ENCODE results near the gene SPTBN4. TPM values are rescaled to one million over a fixed set of nuclear protein-coding genes. Genes with fewer than 3 reads are reported as not detected.

SPTBN4 gene
- total and polyA plus RNA-seq, 2 experiments from 2014 or later: 0.32 to 5.5 TPM

- Histone ChIP-seq H3K4me1 (ENCODE audit: low read depth) (no peaks in the 10 kb centered on the region), H3K36me3 (peaks cover 3% of the 10 kb centered on the region), H3K4me3 (peak overlapping the region; percentile 61), H3K9me3 (ENCODE audit: low read depth) (no peaks in the 10 kb centered on the region), H3K27me3 (no peaks in the 10 kb centered on the region), H3K27ac (no peak overlapping the region)
- peak; percentile 31 to 64 for DNase-seq (ENCODE audit: low read depth in 1 of 2, low spot score in 1 of 2)
- TF ChIP-seq CTCF (IDR thresholded peaks at IDR 0.05; ENCODE audit: low read depth, low read length): no peak
Observed at GRCh38 chr19:40612831-40613689, 146.3 kb downstream of the SPTBN4 start.

GRCh38 chr19:40613690-40614621 lies 147.2 kb downstream of the SPTBN4 start:
- H3K4me3 ChIP-seq: peak overlapping the region; percentile 61
- peak; percentile 80 to 84 for DNase-seq (ENCODE audit: low read depth in 1 of 2, low spot score in 1 of 2)
- TF ChIP-seq CTCF (IDR thresholded peaks at IDR 0.05; ENCODE audit: low read depth, low read length): no peak
- H3K9me3 ChIP-seq (ENCODE audit: low read depth): no peaks in the 10 kb centered on the region
- no peaks in the 10 kb centered on the region for H3K27me3 ChIP-seq
- peak overlapping the region; percentile 33 for H3K27ac ChIP-seq
- peaks cover 3% of the 10 kb centered on the region for H3K36me3 ChIP-seq
- no peaks in the 10 kb centered on the region for H3K4me1 ChIP-seq (ENCODE audit: low read depth)

GRCh38 chr19:40614622-40615411 lies 148.0 kb downstream of the SPTBN4 start:
- Histone ChIP-seq H3K27me3 (no peaks in the 10 kb centered on the region), H3K36me3 (peaks cover 9% of the 10 kb centered on the region), H3K4me1 (ENCODE audit: low read depth) (no peaks in the 10 kb centered on the region), H3K4me3 (peak overlapping the region; percentile 61), H3K9me3 (ENCODE audit: low read depth) (no peaks in the 10 kb centered on the region), H3K27ac (peak overlapping the region; percentile 33)
- no peak for TF ChIP-seq CTCF (IDR thresholded peaks at IDR 0.05; ENCODE audit: low read depth, low read length)
- peak; percentile 89 to 96 for DNase-seq (ENCODE audit: low read depth in 1 of 2, low spot score in 1 of 2)

- H3K27ac ChIP-seq: no peak overlapping the region
- H3K9me3 ChIP-seq (ENCODE audit: low read depth): no peaks in the 10 kb centered on the region
- H3K36me3 ChIP-seq: peaks cover 12% of the 10 kb centered on the region
- no peak overlapping the region for H3K4me3 ChIP-seq
- no peaks in the 10 kb centered on the region for H3K4me1 ChIP-seq (ENCODE audit: low read depth)
- TF ChIP-seq CTCF (IDR thresholded peaks at IDR 0.05; ENCODE audit: low read depth, low read length): no peak
- H3K27me3 ChIP-seq: no peaks in the 10 kb centered on the region
- no peak for DNase-seq (ENCODE audit: low read depth in 1 of 2, low spot score in 1 of 2)
Observed at GRCh38 chr19:40616178-40616577, 149.4 kb downstream of the SPTBN4 start.

- no peak overlapping the region for H3K4me3 ChIP-seq
- no peaks in the 10 kb centered on the region for H3K4me1 ChIP-seq (ENCODE audit: low read depth)
- no peak for DNase-seq (ENCODE audit: low read depth in 1 of 2, low spot score in 1 of 2)
- no peaks in the 10 kb centered on the region for H3K9me3 ChIP-seq (ENCODE audit: low read depth)
- TF ChIP-seq CTCF (IDR thresholded peaks at IDR 0.05; ENCODE audit: low read depth, low read length): no peak
- H3K36me3 ChIP-seq: peaks cover 17% of the 10 kb centered on the region
- H3K27ac ChIP-seq: no peak overlapping the region
- H3K27me3 ChIP-seq: no peaks in the 10 kb centered on the region
Observed at GRCh38 chr19:40616941-40617340, 150.1 kb downstream of the SPTBN4 start.

All from cardiac muscle cell (in vitro differentiated cells and primary cell).